Stimulated activated CD8-positive, alpha-beta memory T cell treated with anti-CD3 and anti-CD28 coated beads, Interleukin-15, amount 100 ng/mL, for 24 hours (primary cell): ENCODE data around the gene DLG5.
"Not testable (repeated sequence)": the region's sequence is repeated elsewhere in the genome, so short reads cannot be mapped to it uniquely, and the experiment has no call there.

Experiments
- DNase-seq: peaks from one replicate; pipeline ENCODE4 v3.0.0-alpha.2; 2020; ENCODE audit warnings: low read depth

Gene DLG5

DNA sequence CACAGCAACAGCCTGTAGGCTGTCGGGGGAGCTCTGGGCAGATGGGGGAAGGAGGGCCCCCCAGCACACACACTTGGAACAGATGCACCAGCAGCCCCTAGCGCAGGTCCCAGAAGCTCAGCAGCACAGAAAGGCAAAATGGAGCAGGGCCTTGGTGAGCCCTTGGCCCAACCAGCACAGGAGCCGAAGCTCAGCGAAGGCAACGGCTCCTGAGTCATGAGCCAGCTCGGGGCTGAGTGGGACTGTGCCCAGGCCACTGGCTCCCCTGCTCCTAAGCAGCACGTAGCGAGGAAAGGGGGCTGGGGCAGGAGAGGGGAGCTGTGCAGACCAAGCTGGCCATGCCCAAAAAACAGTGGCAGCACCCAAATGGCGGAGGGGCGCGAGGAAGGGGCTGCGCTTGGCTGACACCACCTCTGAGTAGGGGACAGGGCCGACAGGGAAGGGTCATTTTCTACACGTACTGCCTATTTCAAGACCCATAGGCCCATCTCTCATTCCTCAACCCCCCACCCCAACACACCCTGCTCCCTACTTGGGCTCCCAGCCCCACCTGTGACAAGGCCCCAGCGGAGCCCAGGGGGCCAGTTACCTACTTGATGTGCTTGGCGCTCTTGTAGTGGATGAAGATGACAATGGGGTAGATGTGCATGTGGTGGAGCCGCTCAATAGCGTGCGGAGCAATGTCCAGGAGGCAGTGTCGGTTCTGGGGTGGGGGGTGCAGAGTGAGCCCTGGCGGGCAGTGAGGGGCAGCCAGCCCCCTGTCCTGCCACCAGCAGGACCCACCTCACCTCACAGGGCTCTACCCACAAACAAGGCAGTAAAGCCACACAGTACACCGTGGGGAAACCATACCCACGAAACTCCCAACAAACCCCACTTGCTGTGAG is 132.1 kb downstream of the DLG5 start:
- DNase-seq: no peak

GRCh38 chr10:77793831-77794230 is 132.7 kb downstream of the DLG5 start:
- no peak for DNase-seq

DNA sequence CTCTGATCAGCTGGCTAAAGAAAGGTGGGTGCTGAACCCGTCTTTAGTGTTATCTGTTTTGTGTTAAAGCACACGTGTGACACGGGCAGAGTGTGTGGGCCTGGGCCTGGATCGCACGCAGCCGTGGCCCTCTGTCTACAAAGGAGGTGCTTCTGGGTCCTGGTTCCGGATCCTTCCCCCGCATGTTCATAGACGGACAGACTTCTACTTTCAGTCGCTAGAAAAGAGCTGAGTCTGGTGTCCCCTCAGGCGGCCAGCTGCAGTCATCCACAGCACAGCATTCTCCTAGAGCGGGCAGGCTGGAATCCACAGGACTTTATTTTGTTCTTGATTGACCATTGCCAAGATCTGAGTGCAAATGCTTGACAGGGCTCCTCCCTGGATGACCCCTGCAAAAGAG is 134.4 kb downstream of the DLG5 start:
- DNase-seq: no peak

DNA sequence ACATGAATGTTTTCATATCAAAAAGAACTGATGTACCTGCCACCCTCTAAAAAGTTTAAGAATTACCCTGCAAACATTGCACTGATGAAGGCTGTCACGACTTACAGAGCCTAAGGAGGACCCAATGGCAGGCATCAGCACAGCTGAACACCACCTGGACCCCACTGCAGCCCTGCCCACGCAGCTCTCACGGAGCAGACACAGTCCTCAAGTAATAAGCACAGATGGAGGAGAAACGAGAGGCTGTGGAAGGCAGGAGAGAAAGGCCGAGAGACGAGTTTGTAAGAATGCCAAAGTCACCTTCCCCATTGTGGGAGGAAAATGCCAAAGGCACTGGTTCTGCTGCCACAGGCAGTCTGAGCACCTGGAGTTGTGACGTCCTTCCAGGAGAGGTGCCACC is 135.0 kb downstream of the DLG5 start:
- no peak for DNase-seq

DNA sequence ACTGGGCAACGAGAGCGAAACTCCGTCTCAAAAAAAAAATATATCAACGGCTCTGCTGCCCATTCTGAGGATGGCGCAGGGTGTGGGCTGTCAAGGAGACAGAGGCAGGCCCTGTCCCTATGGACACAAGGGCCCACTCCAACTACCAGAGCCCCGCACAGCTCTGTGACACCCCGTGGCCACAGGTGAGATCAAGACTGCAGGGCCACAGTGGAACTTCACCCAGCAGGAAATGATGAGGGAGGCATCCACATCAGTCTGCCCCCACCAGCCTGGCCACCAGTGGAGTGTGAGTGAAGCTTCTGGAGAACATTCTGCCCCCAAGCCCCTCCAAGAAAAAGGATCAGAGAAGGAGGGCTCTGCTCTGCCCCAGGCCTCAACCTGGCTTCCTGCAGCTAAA is 136.7 kb downstream of the DLG5 start:
- DNase-seq: no peak

DNA sequence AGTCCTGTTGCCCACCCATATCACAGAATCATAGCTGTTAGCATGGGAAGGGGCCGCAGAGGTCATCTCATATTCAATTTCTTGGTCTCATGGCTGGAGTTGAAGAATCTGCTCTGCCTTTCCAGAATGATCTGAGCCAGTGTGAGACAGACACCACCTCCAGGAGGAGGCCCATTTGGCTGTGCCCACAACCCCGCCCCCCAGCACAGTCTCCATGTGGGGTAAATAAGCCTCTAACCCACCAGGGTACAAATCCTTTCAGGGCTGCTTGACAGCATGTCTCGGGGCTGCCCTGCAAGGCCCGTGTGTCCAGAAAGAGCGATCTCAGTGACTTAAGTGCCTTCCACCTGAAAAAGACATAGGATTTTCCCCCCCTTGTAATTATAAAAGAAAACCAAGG is 137.5 kb downstream of the DLG5 start:
- DNase-seq: no peak

DNA sequence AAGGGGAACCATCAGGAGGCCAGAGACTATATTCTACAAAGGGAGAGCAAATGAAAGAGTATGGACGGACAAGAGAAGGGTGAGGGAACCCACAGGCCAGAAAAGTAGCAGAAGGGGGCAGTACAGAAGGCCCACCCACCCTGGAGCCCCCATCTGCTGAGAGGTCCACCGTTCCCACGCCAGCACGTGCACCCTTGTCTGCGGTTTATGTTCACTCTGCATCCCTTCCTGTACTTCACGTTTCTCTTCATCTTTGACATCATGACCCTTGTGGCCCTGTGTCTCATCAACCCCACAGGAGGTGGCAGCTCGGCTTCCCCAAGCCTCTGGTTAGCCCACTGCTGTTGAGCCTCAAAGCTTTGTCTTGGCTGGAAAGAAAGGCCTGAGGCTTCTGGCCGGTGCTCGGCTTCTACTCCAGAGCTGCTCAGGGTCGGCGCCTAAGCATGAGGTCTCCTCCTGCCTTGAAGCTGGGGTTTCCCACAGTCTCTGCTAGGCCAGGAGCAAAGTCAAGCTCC is 138.0 kb downstream of the DLG5 start:
- no peak for DNase-seq

DNA sequence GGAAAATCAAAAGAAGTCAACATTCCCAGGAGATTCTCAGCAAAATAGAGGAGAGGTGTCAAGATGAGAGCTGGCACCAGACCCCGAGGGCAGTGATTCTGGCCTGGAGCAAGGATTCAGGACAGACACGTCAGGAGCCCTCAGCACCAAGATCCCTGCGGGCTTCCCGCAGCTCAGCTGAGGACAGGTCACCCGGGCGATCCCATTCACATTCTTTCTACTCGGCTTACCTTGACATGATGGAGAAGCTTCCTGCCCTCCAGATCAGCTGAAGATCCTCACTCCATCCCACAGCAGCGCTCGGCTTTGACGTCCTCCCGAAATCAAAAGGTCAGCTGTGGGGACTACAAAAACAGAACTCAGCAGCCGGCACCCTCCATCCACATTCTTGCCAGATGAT is 139.1 kb downstream of the DLG5 start:
- no peak for DNase-seq

DNA sequence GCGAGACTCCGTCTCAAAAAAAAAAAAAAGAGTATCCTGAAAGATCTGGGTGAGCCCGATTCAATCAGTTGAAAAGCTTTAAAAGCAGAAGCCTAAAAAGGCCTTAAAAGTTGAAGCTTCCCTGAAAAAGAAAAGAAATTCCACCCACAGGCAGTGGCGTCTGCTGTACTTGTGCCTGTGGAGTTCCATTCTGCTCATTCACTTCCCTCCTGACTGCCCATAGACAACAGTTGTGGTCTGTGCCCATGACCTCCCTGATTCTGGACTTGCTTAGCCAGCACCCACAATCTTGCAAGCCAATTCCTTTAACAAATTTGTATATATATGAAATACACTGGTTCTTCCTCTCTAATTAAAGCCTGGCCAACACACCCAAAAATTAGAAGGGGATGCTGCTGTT is 141.7 kb downstream of the DLG5 start:
- DNase-seq: no peak

GRCh38 chr10:77782328-77783061 is 144.1 kb downstream of the DLG5 start:
- no peak for DNase-seq

GRCh38 chr10:77781451-77782327 is 144.9 kb downstream of the DLG5 start:
- DNase-seq: no peak

DNA sequence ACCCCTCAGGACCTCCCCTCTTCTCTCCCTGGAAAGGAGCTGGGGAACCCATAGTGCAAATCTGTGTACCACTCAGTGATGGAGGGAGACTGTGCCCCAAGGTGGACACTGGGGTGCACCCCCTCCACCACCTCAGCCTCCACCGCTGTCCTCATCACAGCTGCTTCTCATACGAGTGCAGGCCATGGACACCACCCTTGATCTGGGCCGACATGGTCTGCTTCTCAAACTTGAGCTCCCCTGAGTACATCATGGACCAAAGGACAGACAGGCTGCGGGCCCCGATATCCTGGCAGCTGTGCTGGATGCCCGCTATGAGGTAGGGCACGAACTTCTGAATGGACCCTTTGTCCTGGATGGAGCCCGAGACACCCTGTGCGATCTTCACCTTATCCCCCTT is 146.4 kb downstream of the DLG5 start:
- no peak for DNase-seq

DNA sequence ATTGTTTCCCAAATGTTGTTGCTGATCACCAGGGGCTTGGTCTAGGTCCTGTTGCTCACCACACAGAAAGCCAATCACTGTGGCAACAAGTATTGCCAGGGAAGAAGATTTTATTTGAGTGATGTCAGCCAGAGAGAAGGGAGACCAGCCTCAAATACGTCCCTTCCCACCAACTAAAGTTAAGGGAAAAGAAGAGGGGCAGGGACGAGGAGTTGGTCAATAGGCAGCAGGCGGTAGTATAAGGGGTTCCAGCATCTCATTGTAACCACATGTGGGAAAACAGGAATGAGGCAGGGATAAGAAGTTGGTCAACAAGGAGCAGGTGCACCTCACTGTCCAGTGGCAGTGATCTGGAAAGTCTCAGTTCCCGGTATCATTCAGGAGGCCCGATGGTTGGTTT is 150.1 kb downstream of the DLG5 start:
- no peak for DNase-seq

- no peak for DNase-seq
Measured at GRCh38 chr10:77774940-77775391, 151.6 kb downstream of the DLG5 start.

DNA sequence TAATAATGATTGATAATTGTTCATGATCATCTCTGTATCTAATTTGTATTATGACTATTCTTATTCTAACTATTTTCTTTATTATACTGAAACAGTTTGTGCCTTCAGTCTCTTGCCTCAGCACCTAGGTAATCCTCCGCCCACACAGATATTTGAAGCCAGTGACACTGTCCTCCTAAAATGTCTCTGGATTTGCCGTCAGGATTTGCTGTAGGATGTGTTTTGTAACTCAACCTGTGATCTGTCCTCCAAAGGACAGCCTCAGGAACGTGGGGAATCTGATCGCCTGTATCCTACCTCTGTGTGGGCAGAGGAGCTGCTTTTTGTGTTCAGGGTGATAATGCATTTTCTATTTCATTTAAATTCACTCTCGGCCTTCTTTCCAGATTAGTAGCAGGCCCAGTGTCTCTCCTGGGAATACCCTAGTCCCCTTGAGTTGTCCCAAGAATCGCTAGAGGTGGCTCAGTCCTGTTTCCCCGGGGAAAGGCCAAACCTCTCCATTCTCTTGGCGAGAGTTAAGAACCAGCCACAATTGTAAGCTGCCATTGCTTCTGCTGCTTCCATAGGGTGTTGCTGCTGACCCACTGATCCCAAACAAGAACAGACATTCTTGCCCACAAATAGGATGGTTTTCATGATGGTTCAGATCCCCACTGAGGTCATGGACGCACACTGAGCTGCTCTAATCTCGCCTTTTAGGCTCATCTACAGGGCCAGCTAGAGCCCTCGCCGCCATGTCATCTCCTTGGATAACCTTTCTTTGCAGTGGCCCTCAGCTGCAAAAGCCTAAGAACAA is 152.7 kb downstream of the DLG5 start:
- no peak for DNase-seq

DNA sequence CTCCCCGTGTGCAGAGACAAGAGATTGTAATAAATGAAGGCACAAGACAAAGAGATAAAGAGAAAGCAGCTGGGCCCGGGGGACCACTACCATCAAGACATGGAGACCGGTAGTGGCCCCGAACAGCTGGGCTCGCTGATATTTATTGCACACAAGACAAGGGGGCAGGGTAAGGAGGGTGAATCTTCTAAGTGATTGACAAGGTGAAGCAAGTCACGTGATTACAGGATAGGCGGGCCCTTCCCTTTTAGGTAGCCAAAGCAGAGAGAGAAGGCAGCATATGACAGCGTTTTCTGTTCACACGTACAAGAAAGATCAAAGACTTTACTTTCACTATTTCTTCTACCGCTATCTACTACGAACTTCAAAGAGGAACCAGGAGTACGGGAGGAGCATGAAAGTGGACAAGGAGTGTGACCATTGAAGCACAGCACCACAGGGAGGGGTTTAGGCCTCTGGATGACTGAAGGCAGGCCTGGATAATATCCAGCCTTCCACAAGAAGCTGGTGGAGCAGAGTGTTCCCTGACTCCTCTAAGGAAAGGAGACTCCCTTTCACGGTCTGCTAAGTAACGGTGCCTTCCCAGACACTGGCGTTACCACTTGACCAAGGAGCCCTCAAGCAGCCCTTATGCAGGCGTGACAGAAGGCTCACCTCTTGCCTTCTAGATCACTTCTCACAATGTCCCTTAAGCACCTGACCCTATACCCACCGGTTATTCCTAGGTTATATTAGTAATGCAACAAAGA is 153.5 kb downstream of the DLG5 start:
- DNase-seq: not testable (repeated sequence)

GRCh38 chr10:77771851-77772250 is 154.7 kb downstream of the DLG5 start:
- DNase-seq: no peak

- DNase-seq: no peak
Measured at GRCh38 chr10:77771450-77771849, 155.1 kb downstream of the DLG5 start.

DNA sequence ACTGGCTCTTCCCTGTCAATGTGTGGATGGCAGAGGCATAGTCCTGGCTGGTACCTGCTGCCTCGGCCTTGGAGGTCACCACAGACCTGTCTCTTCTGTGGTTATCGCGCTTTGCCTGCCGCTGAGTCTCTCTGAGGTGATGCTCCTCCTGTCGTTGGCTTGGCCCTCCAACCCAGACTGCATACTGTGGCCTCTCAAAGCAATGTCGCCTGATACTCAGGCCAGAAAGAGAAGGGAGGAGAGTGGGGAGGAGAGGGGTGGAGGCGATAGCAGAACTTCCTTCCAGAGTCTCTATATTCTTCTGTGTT is 155.7 kb downstream of the DLG5 start:
- DNase-seq: no peak

GRCh38 chr10:77770081-77770867 is 156.3 kb downstream of the DLG5 start:
- DNase-seq: no peak
